ENCODE measurements around the gene DCAF15. TPM values are rescaled to one million over a fixed set of nuclear protein-coding genes. Genes with fewer than 3 reads are reported as not detected.

DCAF15 gene
- total and polyA plus RNA-seq, 2 experiments from 2014 or later: 39.5 to 81.3 TPM

GRCh38 chr19:13929340-13929739, 23.0 kb upstream of the DCAF15 start:
- H3K27ac ChIP-seq (ENCODE audit: low read depth): no peak overlapping the region
- Mint-ChIP-seq H3K4me3 (no peak overlapping the region), H3K4me1 (peaks cover 10% of the 10 kb centered on the region), H3K36me3 (ENCODE audit: low read depth) (peaks cover 27% of the 10 kb centered on the region), H3K27me3 (ENCODE audit: insufficient read depth, low read depth, poor library complexity) (peaks cover 3% of the 10 kb centered on the region), H3K9me3 (no peaks in the 10 kb centered on the region; the same call in 2 of the 3 replicates), H3K27ac (no peak overlapping the region; the same call in 1 of the 2 replicates)
- no peak overlapping the region for H3K4me3 ChIP-seq
- no peaks in the 10 kb centered on the region for H3K9me2 ChIP-seq (ENCODE audit: insufficient read depth)
- no peak for TF ChIP-seq EZH2phosphoT487 (IDR thresholded peaks at IDR 0.05; ENCODE audit: unreplicated experiment)
- no peak for TF ChIP-seq CREB1 (CRISPR knock-in tag; IDR thresholded peaks at IDR 0.05; ENCODE audit: low read depth)
- no peak for TF ChIP-seq NANOG (IDR thresholded peaks at IDR 0.05; ENCODE audit: borderline replicate concordance)
- no peak for TF ChIP-seq JUNB (IDR thresholded peaks at IDR 0.05; ENCODE audit: unreplicated experiment)
- TF ChIP-seq CTCF (conservative IDR thresholded peaks at IDR 0.05; ENCODE audit: low read depth in 2 of 2): no peak
- no peak for TF ChIP-seq ETS1 (IDR thresholded peaks at IDR 0.05)
- TF ChIP-seq ZNF462 (CRISPR knock-in tag; IDR thresholded peaks at IDR 0.05): no peak
- TF ChIP-seq REST (IDR thresholded peaks at IDR 0.05; ENCODE audit: unreplicated experiment): no peak
- no peak for TF ChIP-seq STAT1 (IDR thresholded peaks at IDR 0.05; ENCODE audit: unreplicated experiment)
- no peak for TF ChIP-seq ZNF331 (CRISPR knock-in tag; IDR thresholded peaks at IDR 0.05; ENCODE audit: low read depth)
- peaks cover 6% of the 10 kb centered on the region; the same call in 1 of the 2 replicates for H3F3A ChIP-seq (replicated peaks; ENCODE audit: low read depth)
- no peak overlapping the region for H3K4me2 ChIP-seq
- ATAC-seq (no peak), DNase-seq (ENCODE audit: low spot score) (no peak)
- no peaks in the 10 kb centered on the region for H3K27me3 ChIP-seq (ENCODE audit: insufficient read depth)
- H3K36me3 ChIP-seq (ENCODE audit: insufficient read depth): 0 out of 2 replicates have a peak, but pooled peaks cover 7% of the 10 kb centered on the region
- no peaks in the 10 kb centered on the region for H3K79me2 ChIP-seq (replicated peaks; ENCODE audit: insufficient read depth)
- H4K20me1 ChIP-seq (replicated peaks; ENCODE audit: insufficient read depth): no peaks in the 10 kb centered on the region; the same call in 1 of the 2 replicates
- H2AFZ ChIP-seq: no peak overlapping the region
- no peaks in the 10 kb centered on the region; the same call in 1 of the 2 replicates for H3K4me1 ChIP-seq (ENCODE audit: insufficient read depth)

All from GM23338 (cell line).